ENCODE results near the gene LRP1B. TPM values are rescaled to one million over a fixed set of nuclear protein-coding genes. Genes with fewer than 3 reads are reported as not detected.
"Not testable (repeated sequence)": the region's sequence is repeated elsewhere in the genome, so short reads cannot be mapped to it uniquely, and the experiment has no call there.

LRP1B gene
- total RNA-seq, 1 donor from 2014 or later = 0.27 TPM

- DNase-seq (ENCODE audit: low spot score); intact Hi-C loops (cut with DNase I): not testable (repeated sequence)
Observed at GRCh38 chr2:140964324-140964723, 1166.5 kb downstream of the LRP1B start.

GRCh38 chr2:140949932-140950331 lies 1180.9 kb downstream of the LRP1B start:
- intact Hi-C loops (cut with DNase I) = no loop called here
- no peak for DNase-seq (ENCODE audit: low spot score)

- intact Hi-C loops (cut with DNase I) = no loop called here
- DNase-seq (ENCODE audit: low spot score) = no peak
Observed at GRCh38 chr2:140947236-140947635, 1183.6 kb downstream of the LRP1B start.

GRCh38 chr2:140943867-140944266 lies 1186.9 kb downstream of the LRP1B start:
- intact Hi-C loops (cut with DNase I) = no loop called here
- DNase-seq (ENCODE audit: low spot score) = no peak

GRCh38 chr2:140942284-140942683 lies 1188.5 kb downstream of the LRP1B start:
- intact Hi-C loops (cut with DNase I) = no loop called here
- no peak for DNase-seq (ENCODE audit: low spot score)

- no peak for DNase-seq (ENCODE audit: low spot score)
- intact Hi-C loops (cut with DNase I) = no loop called here
Observed at GRCh38 chr2:140929849-140930248, 1201.0 kb downstream of the LRP1B start.

GRCh38 chr2:140918426-140918825 lies 1212.4 kb downstream of the LRP1B start:
- DNase-seq (ENCODE audit: low spot score) = no peak
- intact Hi-C loops (cut with DNase I) = no loop called here

- intact Hi-C loops (cut with DNase I) = no loop called here
- no peak for DNase-seq (ENCODE audit: low spot score)
Observed at GRCh38 chr2:140916410-140916809, 1214.4 kb downstream of the LRP1B start.

- no peak for DNase-seq (ENCODE audit: low spot score)
- intact Hi-C loops (cut with DNase I) = no loop called here
Observed at GRCh38 chr2:140910683-140911082, 1220.1 kb downstream of the LRP1B start.

DNA sequence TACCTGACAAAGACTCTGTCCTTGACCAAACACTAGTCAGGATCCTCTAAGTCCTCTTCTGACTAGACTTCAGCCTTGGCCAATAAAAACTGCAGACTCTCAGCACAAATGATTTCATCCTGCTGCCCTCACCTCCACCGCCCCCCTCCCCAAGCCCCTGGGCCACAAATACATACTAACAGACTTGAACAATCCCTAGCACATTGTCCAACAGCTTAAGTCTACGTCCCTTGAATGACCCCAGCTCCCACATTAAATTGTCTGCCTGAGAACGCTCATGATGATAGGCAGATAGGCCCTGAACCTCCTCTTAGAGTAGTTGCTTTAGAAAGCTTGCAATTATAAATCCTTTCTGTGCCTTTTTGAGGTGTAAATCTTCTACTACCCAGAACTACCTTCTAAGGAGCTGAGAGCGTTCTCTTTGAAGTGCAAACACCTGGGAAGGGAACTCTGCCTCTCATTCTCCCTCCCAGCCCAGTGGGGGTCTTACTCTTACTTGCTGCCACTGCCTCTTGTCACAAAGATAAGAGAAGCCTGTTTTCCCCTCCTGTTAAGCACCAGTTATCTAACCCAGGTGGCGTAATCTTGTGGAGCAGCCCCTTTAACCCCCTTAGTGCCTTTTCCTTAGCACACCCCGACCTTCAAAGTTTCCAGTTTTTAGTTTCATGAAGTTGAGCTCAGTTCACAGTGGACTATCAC lies 1225.6 kb downstream of the LRP1B start:
- no peak for DNase-seq (ENCODE audit: low spot score)
- intact Hi-C loops (cut with DNase I) = no loop called here

DNA sequence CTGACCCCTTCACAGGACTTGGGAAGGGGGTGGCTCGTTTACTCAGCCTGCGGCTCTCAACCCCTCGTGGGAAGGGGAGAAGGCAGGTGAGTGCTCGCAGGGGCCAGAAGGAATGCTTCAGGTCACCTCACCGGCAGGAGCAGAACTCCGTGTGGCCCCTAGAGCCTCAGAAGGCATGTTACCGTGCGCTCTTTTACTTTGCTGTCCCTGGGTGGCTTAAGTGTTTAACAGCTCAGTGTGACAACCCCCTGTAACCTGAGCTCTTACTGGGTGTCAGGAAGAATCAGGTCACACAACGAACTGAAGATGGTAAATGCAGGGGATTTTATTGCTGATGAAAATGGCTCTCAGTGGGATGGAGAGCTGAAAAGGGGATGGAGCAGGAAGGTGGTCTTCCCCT lies 1235.4 kb downstream of the LRP1B start:
- intact Hi-C loops (cut with DNase I) = no loop called here
- DNase-seq (ENCODE audit: low spot score) = no peak

- no peak for DNase-seq (ENCODE audit: low spot score)
- intact Hi-C loops (cut with DNase I) = no loop called here
Observed at GRCh38 chr2:140893685-140894084, 1237.1 kb downstream of the LRP1B start.

- DNase-seq (ENCODE audit: low spot score) = no peak
- intact Hi-C loops (cut with DNase I) = no loop called here
Observed at GRCh38 chr2:140892911-140893637, 1237.7 kb downstream of the LRP1B start.

DNA sequence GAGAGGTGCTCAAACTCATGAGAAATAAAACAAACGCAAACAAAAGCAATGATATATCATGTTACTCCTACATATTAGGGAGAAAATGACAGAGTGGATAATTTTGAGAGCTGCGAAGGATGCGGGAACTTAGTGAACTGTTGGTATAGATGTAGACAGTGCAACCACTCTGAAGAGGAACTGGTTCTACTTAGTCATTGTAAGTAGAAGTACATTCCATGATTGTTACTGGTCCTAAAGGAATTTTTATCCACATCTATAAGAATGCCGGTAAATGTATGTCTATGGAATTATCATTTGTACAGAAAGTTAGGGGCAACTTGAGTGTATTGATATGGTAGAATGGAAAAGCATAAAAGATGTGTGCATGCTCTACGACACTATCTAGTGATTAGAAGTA lies 1238.4 kb downstream of the LRP1B start:
- DNase-seq (ENCODE audit: low spot score) = no peak
- intact Hi-C loops (cut with DNase I) = no loop called here

DNA sequence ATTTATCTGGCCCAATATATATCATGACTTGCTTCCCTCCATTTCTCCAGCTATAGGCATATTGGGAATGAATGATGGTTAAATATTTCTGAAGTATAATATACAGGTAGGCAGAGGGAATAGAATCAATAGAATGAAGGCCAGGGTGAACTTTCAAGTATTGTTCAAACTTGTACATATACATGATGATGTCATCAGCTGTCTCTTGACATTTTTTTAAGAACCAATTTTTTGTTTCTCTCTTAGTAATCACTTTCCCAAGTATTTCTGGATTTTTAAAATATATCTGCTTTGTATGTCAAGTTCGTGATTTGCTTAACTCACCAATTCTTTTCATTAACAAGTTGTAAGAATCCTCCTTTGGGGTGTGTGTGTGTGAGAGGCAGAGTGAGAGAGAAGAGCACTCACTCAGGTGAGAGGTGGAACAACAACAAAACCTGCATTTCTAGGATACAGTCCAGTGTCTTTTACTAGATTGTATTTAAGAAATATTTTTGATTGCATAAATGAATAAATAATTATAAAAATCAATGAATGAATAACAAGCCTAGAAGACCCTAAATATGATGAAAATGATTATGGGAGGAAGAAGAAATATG lies 1239.1 kb downstream of the LRP1B start:
- intact Hi-C loops (cut with DNase I) = no loop called here

GRCh38 chr2:140882671-140883620 lies 1247.9 kb downstream of the LRP1B start:
- no peak for DNase-seq (ENCODE audit: low spot score)
- intact Hi-C loops (cut with DNase I) = no loop called here

More for the DNA sequence above, 1239.1 kb downstream of the LRP1B start:
- DNase-seq (ENCODE audit: low spot score) = no peak

GRCh38 chr2:140880573-140880972 lies 1250.2 kb downstream of the LRP1B start:
- no peak for DNase-seq (ENCODE audit: low spot score)
- intact Hi-C loops (cut with DNase I) = no loop called here

DNA sequence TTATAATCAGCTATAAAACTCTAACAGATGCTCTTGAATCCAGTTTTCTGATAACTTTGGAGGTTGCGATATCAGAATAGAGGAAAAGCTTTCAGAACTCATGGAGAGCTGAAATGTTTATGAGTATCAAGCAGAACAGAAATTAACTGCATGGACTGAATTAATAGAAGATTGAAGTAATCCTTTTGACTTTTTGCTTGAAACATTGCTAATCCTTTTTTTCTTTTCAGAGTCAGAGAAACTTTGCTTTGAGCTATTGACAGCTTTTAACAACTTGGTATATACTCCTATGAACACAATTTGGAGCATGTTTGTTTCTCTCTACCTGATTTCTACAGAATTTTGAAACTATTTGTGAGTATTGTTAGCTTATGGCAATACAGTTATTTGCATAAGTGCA lies 1254.8 kb downstream of the LRP1B start:
- intact Hi-C loops (cut with DNase I) = no loop called here
- DNase-seq (ENCODE audit: low spot score) = no peak

- intact Hi-C loops (cut with DNase I) = no loop called here
- no peak for DNase-seq (ENCODE audit: low spot score)
Observed at GRCh38 chr2:140873915-140874531, 1256.8 kb downstream of the LRP1B start.

Measured in cardiac septum (tissue), 1 donor.